ENCODE data around the gene KCNK5.

Gene KCNK5

GRCh38 chr6:39214846-39215639, 14.2 kb downstream of the KCNK5 start:
- peak; percentile 47 for DNase-seq

- no peak for DNase-seq
These were observed 15.0 kb downstream of the KCNK5 start for GRCh38 chr6:39214120-39214813.

GRCh38 chr6:39213195-39213920, 15.9 kb downstream of the KCNK5 start:
- DNase-seq: no peak

GRCh38 chr6:39211183-39211582, 18.1 kb downstream of the KCNK5 start:
- no peak for DNase-seq

- DNase-seq: no peak
These were observed 18.8 kb downstream of the KCNK5 start for GRCh38 chr6:39210450-39210849.

- DNase-seq: no peak
These were observed 19.4 kb downstream of the KCNK5 start for GRCh38 chr6:39209911-39210310.

- no peak for DNase-seq
These were observed 19.9 kb downstream of the KCNK5 start for GRCh38 chr6:39209360-39209811.

GRCh38 chr6:39208223-39208739, 21.0 kb downstream of the KCNK5 start:
- no peak for DNase-seq

GRCh38 chr6:39207416-39208222, 21.7 kb downstream of the KCNK5 start:
- DNase-seq: peak; percentile 33

GRCh38 chr6:39206250-39206721, 23.0 kb downstream of the KCNK5 start:
- DNase-seq: peak; percentile 65

GRCh38 chr6:39204646-39205244, 24.5 kb downstream of the KCNK5 start:
- DNase-seq: no peak

GRCh38 chr6:39204160-39204495, 25.1 kb downstream of the KCNK5 start:
- no peak for DNase-seq

- DNase-seq: no peak
These were observed 25.7 kb downstream of the KCNK5 start for GRCh38 chr6:39203436-39204159.

- DNase-seq: no peak
These were observed 27.1 kb downstream of the KCNK5 start for GRCh38 chr6:39202166-39202565.

- no peak for DNase-seq
These were observed 28.7 kb downstream of the KCNK5 start for GRCh38 chr6:39200498-39201020.

GRCh38 chr6:39199976-39200375, 29.3 kb downstream of the KCNK5 start:
- DNase-seq: no peak

GRCh38 chr6:39199231-39199940, 29.9 kb downstream of the KCNK5 start:
- DNase-seq: no peak

GRCh38 chr6:39198528-39198927, 30.7 kb downstream of the KCNK5 start:
- no peak for DNase-seq

GRCh38 chr6:39197922-39198500, 31.3 kb downstream of the KCNK5 start:
- DNase-seq: no peak

- no peak for DNase-seq
These were observed 31.8 kb downstream of the KCNK5 start for GRCh38 chr6:39197521-39197920.
